PC-9 (cell line): ENCODE measurements around the gene ETNK1. TPM values are rescaled to one million over a fixed set of nuclear protein-coding genes. Genes with fewer than 3 reads are reported as not detected.

Source experiments
- BruUV-seq: library from RNA; stranded (reverse); fragments of 400-500 nt; replicated peaks from 2 replicates; lab custom pipeline; 2021; lab: Mats Ljungman, UMichigan
- CTCF ChIA-PET: fragments of 300-600 bp; sonication (Branson Sonifier 250); formaldehyde crosslinking; loops from one replicate; lab custom pipeline; 2022; ENCODE audit warnings: antibody characterized with exemption; lab: Charles Lee
- POLR2A ChIA-PET: fragments of 300-600 bp; sonication (Branson Sonifier 250); formaldehyde crosslinking; loops from one replicate; lab custom pipeline; 2022; ENCODE audit warnings: antibody characterized with exemption; ENCODE audit not compliant: unreplicated experiment; lab: Charles Lee
- DNase-seq, 2 experiments: peaks; one replicate each; pipeline versions ENCODE4 v3.0.0 to v3.0.0-alpha.2; 2015 to 2022; ENCODE audit warnings: mixed read lengths in 1 of 2
- H2AFZ ChIP-seq: fragments of 200-600 bp; sonication (generic); 2 replicates; pipeline ENCODE4 v1.8.1; 2017; ENCODE audit warnings: antibody characterized with exemption
- H3F3A ChIP-seq: fragments of 200-600 bp; sonication (generic); 2 replicates; pipeline ENCODE4 v1.8.1; 2017; ENCODE audit warnings: antibody characterized with exemption, mild to moderate bottlenecking, low read depth; ENCODE audit not compliant: insufficient read depth
- H3K27ac ChIP-seq: fragments of 200-600 bp; sonication (generic); 2 replicates; pipeline ENCODE4 v1.6.1; 2016; ENCODE audit warnings: mixed run types
- H3K27me3 ChIP-seq: fragments of 200-600 bp; sonication (generic); 2 replicates; pipeline ENCODE4 v1.6.1; 2016; ENCODE audit warnings: low read depth, mixed run types; ENCODE audit not compliant: insufficient read depth
- H3K36me3 ChIP-seq: fragments of 200-600 bp; sonication (generic); 2 replicates; pipeline ENCODE4 v1.6.1; 2016; ENCODE audit warnings: low read depth, mixed run types
- H3K4me1 ChIP-seq: fragments of 200-600 bp; sonication (generic); replicated peaks from 2 replicates; pipeline ENCODE4 v1.6.1; 2016; ENCODE audit warnings: mixed run types; ENCODE audit not compliant: insufficient read depth
- H3K4me2 ChIP-seq: fragments of 200-600 bp; sonication (generic); 2 replicates; pipeline ENCODE4 v1.6.1; 2017; ENCODE audit warnings: mixed run types
- H3K4me3 ChIP-seq: fragments of 200-600 bp; sonication (generic); 2 replicates; pipeline ENCODE4 v1.6.1; 2016; ENCODE audit warnings: mixed run types
- H3K79me2 ChIP-seq: fragments of 200-600 bp; sonication (generic); 2 replicates; pipeline ENCODE4 v1.6.1; 2017; ENCODE audit warnings: low read depth, mixed run types
- H3K9me2 ChIP-seq: fragments of 200-600 bp; sonication (generic); 2 replicates; pipeline ENCODE4 v1.8.1; 2017; ENCODE audit warnings: mild to moderate bottlenecking; ENCODE audit not compliant: insufficient read depth
- H3K9me3 ChIP-seq: fragments of 200-600 bp; sonication (generic); 2 replicates; pipeline ENCODE4 v1.8.1; 2016; ENCODE audit warnings: low read depth; ENCODE audit not compliant: insufficient read depth
- H4K20me1 ChIP-seq: fragments of 200-600 bp; sonication (generic); 2 replicates; pipeline ENCODE4 v1.8.1; 2017; ENCODE audit not compliant: insufficient read depth
- EZH2 ChIP-seq: fragments of 200-600 bp; sonication (generic); IDR thresholded peaks from 2 replicates; pipeline ENCODE4 v1.8.0; 2017; ENCODE audit warnings: antibody characterized with exemption, low read depth
- intact Hi-C: fragments of 100-400 bp; cut with micrococcal nuclease; formaldehyde crosslinking; loops from one replicate; pipeline ENCODE4 v1.10.0; 2022; ENCODE audit not compliant: unreplicated experiment
- total RNA-seq: library from RNA; stranded (reverse); gene quantifications from 2 replicates; pipeline ENCODE4 v1.2.3, GENCODE V29; 2021
- TF ChIP-seq, protein P1 (sequence below): fragments of 200-600 bp; sonication (generic); conservative IDR thresholded peaks from 2 replicates; pipeline ENCODE4 v1.6.1; 2017; ENCODE audit warnings: mixed run types, antibody characterized with exemption, mild to moderate bottlenecking, moderate library complexity

The ETNK1 gene
- total RNA-seq, 1 experiment from 2014 or later: 87.9 TPM

DNA sequence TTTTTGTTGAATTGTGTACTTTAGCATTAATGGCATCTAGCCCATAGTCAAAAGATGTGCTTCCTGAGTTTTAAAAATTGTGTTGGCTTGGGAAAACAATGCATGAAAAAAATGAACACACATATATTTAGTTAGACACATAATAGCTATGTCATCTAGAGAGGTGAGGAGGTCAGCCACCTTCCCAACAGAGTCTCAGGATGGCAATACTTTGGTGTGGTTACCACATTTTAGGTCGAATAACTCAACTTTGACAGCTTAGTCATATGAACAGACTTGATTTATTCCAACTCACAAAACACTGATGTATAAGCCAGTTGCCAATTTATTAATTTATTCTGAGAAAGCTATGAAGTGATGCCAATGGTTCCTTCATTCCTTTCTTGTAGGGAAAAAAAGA is 114.0 kb downstream of the ETNK1 start:
- intact Hi-C loops: no loop called here
- BruUV-seq: no TSS peak

More for the DNA sequence above, 114.0 kb downstream of the ETNK1 start:
- Histone ChIP-seq H3K4me2 (no peak overlapping the region), H3K9me3 (0 out of 2 replicates have a peak, but pooled peaks cover 5% of the 10 kb centered on the region), H3K4me3 (no peak overlapping the region), H3F3A (no peaks in the 10 kb centered on the region), H3K27ac (no peak overlapping the region), H2AFZ (no peak overlapping the region), H3K9me2 (no peaks in the 10 kb centered on the region), H3K79me2 (no peaks in the 10 kb centered on the region), H3K27me3 (peaks cover 33% of the 10 kb centered on the region), H3K4me1 (no peaks in the 10 kb centered on the region), H3K36me3 (no peaks in the 10 kb centered on the region), H4K20me1 (no peaks in the 10 kb centered on the region)
- ChIA-PET POLR2A (no interaction called here), CTCF (no interaction called here)
- DNase-seq: no peak
- TF ChIP-seq, protein P1, sequence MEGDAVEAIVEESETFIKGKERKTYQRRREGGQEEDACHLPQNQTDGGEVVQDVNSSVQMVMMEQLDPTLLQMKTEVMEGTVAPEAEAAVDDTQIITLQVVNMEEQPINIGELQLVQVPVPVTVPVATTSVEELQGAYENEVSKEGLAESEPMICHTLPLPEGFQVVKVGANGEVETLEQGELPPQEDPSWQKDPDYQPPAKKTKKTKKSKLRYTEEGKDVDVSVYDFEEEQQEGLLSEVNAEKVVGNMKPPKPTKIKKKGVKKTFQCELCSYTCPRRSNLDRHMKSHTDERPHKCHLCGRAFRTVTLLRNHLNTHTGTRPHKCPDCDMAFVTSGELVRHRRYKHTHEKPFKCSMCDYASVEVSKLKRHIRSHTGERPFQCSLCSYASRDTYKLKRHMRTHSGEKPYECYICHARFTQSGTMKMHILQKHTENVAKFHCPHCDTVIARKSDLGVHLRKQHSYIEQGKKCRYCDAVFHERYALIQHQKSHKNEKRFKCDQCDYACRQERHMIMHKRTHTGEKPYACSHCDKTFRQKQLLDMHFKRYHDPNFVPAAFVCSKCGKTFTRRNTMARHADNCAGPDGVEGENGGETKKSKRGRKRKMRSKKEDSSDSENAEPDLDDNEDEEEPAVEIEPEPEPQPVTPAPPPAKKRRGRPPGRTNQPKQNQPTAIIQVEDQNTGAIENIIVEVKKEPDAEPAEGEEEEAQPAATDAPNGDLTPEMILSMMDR: no peak
- TF ChIP-seq EZH2: no peak

Other genes with a start within 250 kb of the ETNK1 start
- gene C2CD5, start 80.6 kb upstream of the ETNK1 start, total RNA-seq: 27.5 and 28.6 TPM in 2 replicates